ENCODE results near the gene PPP2R2C.
A peak's percentile ranks its signal among the peaks of the same experiment; 100 is the strongest.

Gene PPP2R2C

DNA sequence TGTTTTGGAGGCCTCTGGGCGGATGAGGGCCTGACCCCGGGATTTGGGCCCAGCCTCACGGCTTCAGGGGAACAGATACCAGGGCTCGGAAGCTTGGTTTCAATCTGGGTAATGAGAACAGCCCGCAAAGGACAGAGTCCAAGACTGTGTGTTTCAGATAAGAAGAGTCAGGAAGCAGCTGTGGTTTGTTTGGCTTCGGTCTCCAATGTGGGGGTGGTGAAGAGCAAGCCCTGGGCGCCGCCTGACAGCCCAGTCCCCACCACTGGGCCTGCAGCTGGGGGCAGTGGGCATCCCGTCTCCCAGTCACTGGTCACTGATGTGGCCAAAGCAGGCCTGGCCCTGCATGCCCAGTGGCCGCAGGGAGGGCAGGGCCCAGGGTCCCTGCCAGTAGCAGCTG is 193.6 kb downstream of the PPP2R2C start:
- DNase-seq, result peak in 1 of 5 experiments; percentile 59

DNA sequence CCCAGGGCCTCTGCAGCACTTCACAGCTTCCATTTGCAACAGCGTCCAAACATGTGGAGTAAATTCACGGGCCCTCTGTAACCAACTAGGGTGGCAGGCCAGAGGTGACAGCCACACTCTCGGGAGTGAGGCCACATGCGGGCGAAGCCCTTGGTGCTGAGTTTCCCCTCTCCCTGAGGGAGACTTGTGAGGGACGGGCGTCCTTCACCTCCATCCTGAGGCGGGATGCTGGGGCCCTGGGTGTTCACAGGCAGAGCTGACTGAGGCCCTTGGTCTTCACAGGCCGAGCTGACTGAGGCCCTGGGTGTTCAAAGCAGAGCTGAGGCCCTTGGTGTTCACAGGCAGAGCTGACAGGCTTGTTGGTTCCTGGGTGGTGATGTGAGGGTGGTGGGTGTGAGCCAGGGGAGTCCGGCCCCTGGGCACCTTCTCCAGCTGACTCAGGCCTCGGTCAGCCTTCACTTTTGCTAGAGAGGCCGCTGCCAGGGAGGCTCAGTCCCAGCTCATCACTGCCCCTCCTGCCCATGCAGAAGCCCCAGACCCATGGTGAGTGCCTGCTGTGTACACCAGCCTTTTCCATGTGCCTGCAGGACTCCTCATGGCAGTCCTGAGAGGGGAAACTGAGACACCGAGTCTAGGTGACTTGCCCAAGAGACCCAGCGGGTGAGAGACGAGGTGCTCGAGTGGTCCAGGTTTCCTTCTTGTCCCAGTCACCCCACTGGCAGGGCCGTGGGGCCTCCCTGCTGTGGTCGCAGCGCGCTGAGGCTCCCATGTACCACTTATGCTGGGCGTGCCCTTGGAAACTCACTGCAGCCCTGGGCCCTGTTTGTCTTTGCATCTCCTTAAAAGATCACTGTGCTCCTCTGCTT is 194.2 kb downstream of the PPP2R2C start:
- DNase-seq, result no peak

DNA sequence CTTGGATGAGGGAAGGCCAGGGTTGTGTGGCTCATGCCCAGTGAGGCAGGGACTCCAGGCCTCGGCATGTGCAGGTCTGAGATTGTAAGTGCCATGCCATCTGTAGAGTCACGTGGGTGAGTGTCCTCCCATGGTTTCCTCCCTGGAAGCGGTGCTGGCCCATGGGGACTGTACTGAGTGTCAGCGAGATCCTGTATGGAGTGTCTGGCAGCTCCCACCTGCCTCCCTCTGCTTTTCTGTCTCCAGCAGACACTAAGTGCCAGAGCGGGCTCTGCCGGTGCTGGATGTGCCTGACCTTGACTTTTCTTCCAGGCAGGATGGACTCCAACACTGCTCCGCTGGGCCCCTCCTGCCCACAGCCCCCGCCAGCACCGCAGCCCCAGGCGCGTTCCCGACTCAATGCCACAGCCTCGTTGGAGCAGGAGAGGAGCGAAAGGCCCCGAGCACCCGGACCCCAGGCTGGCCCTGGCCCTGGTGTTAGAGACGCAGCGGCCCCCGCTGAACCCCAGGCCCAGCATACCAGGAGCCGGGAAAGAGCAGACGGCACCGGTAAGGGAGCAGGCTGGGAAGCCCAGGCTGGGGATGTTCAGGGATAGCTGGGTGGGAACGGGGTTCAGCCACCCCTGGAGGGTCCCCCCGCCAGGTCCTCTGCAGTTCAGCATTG is 195.1 kb downstream of the PPP2R2C start:
- DNase-seq, result no peak

- no peak for DNase-seq
These were observed 196.3 kb downstream of the PPP2R2C start for GRCh38 chr4:6275898-6276806.

- DNase-seq, result no peak
These were observed 197.1 kb downstream of the PPP2R2C start for GRCh38 chr4:6275351-6275750.

DNA sequence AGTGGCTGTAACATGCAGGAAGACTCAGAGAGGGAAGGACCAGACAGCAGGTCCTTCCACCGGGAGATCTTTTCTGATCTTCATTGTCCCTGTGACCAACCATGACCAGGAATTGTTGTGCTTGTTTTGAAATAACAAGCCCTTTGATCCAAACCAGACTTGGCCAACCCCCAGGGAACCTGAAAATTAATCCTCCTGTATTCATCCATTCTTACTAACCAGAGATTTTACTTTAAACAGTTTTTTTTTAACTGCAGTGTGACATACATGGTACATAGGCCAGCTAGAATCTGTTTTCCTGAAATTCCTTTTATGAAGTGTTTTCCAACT is 198.8 kb downstream of the PPP2R2C start:
- no peak for DNase-seq

DNA sequence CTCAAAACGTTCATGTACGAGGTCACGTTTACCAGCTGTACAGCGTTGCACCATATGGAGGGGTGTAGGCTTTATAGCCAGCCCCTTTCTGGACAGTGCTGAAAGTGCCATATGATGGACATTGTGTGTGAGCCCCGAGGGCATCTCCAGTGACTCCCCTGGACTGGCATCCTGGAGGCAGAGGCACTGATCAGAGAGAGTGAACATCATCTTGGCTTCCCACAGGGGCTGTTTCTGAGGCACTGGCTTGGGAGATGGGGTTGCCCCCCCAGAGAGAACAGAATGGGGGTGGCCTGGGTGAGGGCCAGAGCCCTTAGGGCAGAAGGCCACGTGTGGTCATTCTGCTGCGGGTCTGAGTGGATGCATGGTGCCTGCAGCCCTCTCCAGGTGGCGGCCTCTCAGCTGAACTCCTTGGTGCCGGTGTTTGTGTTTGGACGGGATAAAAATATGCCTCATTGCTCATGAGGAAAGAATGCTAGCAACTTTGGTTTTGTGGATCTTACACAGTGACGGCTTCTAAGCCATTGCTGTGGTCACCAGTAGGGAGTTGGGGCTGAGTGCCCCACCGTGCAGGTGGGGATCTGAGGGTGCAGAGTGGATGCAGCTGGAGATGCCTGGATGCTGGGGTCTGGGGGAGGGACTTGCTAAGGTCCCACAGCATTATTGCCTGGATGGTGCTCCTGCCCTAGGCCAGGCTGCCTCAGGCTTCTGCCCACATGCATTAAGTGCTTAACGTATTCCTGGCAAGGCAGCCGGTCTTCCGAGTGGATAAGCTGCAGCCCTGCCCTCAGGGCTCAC is 199.4 kb downstream of the PPP2R2C start:
- no peak for DNase-seq

GRCh38 chr4:6271701-6272465 is 200.5 kb downstream of the PPP2R2C start:
- DNase-seq, result no peak

GRCh38 chr4:6271206-6271605 is 201.2 kb downstream of the PPP2R2C start:
- no peak for DNase-seq

DNA sequence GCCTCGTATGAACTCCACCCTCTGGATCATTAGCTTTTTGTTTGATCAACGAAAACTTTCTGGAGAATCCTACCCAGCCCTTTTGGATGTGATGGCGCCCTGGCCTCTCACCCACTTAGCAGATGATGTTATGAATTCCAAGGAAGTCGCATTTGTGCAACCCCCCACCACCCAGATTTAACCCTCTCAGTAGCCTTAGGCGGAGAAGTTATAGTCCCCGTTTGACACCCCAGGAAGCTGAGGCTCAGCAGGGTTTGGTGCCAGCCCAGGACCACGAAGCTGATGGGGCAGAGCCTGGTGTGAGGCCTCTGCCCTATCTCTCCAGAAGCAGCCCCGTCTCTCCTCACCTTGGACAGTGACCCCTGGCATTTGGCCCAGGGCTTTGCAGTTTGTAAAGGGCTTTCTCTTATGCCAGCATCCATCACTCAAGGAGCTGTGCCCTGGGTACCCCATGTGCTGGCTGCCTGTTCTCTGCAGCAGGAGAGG is 201.7 kb downstream of the PPP2R2C start:
- DNase-seq, result no peak

Measured in T-helper 2 cell (primary cell).